Osteocyte (in vitro differentiated cells): ENCODE results near the gene CDH10. TPM values are rescaled to one million over a fixed set of nuclear protein-coding genes. Genes with fewer than 3 reads are reported as not detected.

Source experiments
- DNase-seq: peaks from one replicate; pipeline ENCODE4 v3.0.0; 2021; ENCODE audit warnings: mixed read lengths; ENCODE audit not compliant: unreplicated experiment; ENCODE audit errors: extremely low spot score
- H3K27ac Mint-ChIP-seq: one replicate; pipeline ENCODE4 v1.8.0; 2021; ENCODE audit warnings: mild to moderate bottlenecking, mixed read lengths; ENCODE audit not compliant: unreplicated experiment
- H3K27me3 Mint-ChIP-seq: one replicate; pipeline ENCODE4 v1.8.0; 2021; ENCODE audit warnings: mixed read lengths; ENCODE audit not compliant: unreplicated experiment
- H3K36me3 Mint-ChIP-seq: one replicate; pipeline ENCODE4 v1.8.0; 2021; ENCODE audit warnings: mixed read lengths; ENCODE audit not compliant: unreplicated experiment
- H3K4me1 Mint-ChIP-seq: one replicate; pipeline ENCODE4 v1.8.0; 2021; ENCODE audit warnings: mixed read lengths; ENCODE audit not compliant: unreplicated experiment
- H3K4me3 Mint-ChIP-seq: one replicate; pipeline ENCODE4 v1.8.0; 2021; ENCODE audit warnings: mild to moderate bottlenecking, moderate library complexity, mixed read lengths; ENCODE audit not compliant: unreplicated experiment
- H3K9me3 Mint-ChIP-seq: one replicate; pipeline ENCODE4 v1.8.0; 2021; ENCODE audit warnings: mixed read lengths; ENCODE audit not compliant: unreplicated experiment
- CTCF ChIP-seq: fragments of 200-600 bp; sonication (generic); IDR thresholded peaks from 2 replicates; pipeline ENCODE4 v1.5.0; 2021; ENCODE audit warnings: antibody characterized with exemption, mild to moderate bottlenecking, moderate library complexity
- total RNA-seq: library from RNA; stranded (reverse); gene quantifications from 2 replicates; pipeline ENCODE4 v1.2.1, GENCODE V29; 2021

CDH10 gene
- total RNA-seq, 1 donor from 2014 or later = not detected

DNA sequence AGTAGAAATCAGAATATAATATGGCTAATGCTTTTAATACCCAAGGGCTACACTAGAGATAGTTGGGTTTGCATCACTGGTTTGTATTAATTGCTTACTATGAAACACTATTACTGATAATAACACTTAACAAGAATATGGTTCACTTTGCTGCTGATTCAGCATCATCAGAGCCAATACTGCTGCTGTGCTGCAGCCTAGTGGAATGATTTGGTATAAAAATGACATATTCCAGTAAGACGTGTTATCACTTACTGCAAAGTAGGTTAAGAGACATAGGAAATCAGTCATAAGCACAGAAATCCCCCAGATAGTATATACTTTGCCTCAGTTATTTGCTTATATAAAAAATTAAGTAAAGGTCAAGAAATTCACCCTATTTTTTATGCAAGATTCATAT is 2.8 kb downstream of the CDH10 start:
- Mint-ChIP-seq H3K27ac (no peak overlapping the region), H3K9me3 (no peaks in the 10 kb centered on the region), H3K4me1 (peaks cover 8% of the 10 kb centered on the region), H3K4me3 (no peak overlapping the region), H3K27me3 (peaks cover 38% of the 10 kb centered on the region), H3K36me3 (no peaks in the 10 kb centered on the region)
- TF ChIP-seq CTCF = peak; percentile 54
- DNase-seq = no peak

- H3K27me3 Mint-ChIP-seq = peaks cover 6% of the 10 kb centered on the region
- no peak for TF ChIP-seq CTCF
- no peaks in the 10 kb centered on the region for H3K4me1 Mint-ChIP-seq
- DNase-seq = no peak
- no peak overlapping the region for H3K27ac Mint-ChIP-seq
- no peak overlapping the region for H3K4me3 Mint-ChIP-seq
- H3K9me3 Mint-ChIP-seq = no peaks in the 10 kb centered on the region
- no peaks in the 10 kb centered on the region for H3K36me3 Mint-ChIP-seq
These were observed 9.6 kb downstream of the CDH10 start for GRCh38 chr5:24635209-24635608.

DNA sequence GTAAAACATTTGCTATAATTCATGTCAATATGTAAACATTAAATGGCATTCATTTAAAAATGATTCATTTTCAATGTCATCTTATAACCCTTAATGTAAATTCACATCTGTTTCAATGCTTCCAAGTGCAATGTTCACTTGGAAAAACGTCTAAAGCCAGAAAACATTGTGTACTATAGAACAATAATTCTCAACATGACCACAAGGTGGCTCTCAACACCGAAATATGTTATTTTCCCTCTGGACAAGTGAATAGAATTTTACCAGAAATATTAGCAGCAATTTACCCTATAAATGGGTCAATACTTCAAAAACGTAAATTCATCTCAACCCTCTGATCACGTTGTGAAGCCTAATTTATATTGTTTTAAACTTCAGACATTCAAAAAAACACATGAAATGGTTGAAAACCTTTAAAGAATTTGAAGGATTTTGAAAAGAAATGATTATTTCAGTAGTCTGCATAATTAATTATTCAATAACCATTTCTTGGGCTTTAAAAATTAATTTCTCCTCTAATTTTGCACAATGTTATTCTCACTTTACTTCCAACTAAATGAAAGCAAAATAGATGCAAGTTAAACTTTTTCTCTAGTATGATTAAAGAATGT is 11.0 kb downstream of the CDH10 start:
- H3K4me3 Mint-ChIP-seq = no peak overlapping the region
- H3K27ac Mint-ChIP-seq = no peak overlapping the region
- no peaks in the 10 kb centered on the region for H3K36me3 Mint-ChIP-seq
- no peaks in the 10 kb centered on the region for H3K9me3 Mint-ChIP-seq
- H3K27me3 Mint-ChIP-seq = peaks cover 8% of the 10 kb centered on the region
- no peak for DNase-seq
- H3K4me1 Mint-ChIP-seq = no peaks in the 10 kb centered on the region
- TF ChIP-seq CTCF = peak; percentile 69

- no peaks in the 10 kb centered on the region for H3K36me3 Mint-ChIP-seq
- no peaks in the 10 kb centered on the region for H3K4me1 Mint-ChIP-seq
- no peak overlapping the region for H3K27ac Mint-ChIP-seq
- no peak overlapping the region for H3K4me3 Mint-ChIP-seq
- no peak for DNase-seq
- no peak for TF ChIP-seq CTCF
- H3K9me3 Mint-ChIP-seq = no peaks in the 10 kb centered on the region
- H3K27me3 Mint-ChIP-seq = peaks cover 8% of the 10 kb centered on the region
These were observed 12.4 kb downstream of the CDH10 start for GRCh38 chr5:24632353-24632752.

- no peaks in the 10 kb centered on the region for H3K36me3 Mint-ChIP-seq
- no peak overlapping the region for H3K4me3 Mint-ChIP-seq
- H3K27me3 Mint-ChIP-seq = peaks cover 6% of the 10 kb centered on the region
- H3K27ac Mint-ChIP-seq = no peak overlapping the region
- no peaks in the 10 kb centered on the region for H3K4me1 Mint-ChIP-seq
- no peak for TF ChIP-seq CTCF
- DNase-seq = no peak
- H3K9me3 Mint-ChIP-seq = no peaks in the 10 kb centered on the region
These were observed 13.9 kb downstream of the CDH10 start for GRCh38 chr5:24630918-24631317.
